GM12878 (cell line): ENCODE measurements around the gene NRSN1. TPM values are rescaled to one million over a fixed set of nuclear protein-coding genes. Genes with fewer than 3 reads are reported as not detected.

Experiments
- ATAC-seq: fragments of 200-7000 bp; cut with Tn5 transposase; 3 replicates; pipeline ENCODE4 v1.9.1; 2020; ENCODE audit warnings: mild to moderate bottlenecking, moderate library complexity
- BruUV-seq: library from RNA; stranded (reverse); fragments of 400-500 nt; replicated peaks from 2 replicates; lab custom pipeline; 2021; lab: Mats Ljungman, UMichigan
- CTCF ChIA-PET: fragments of 300-600 bp; sonication (Branson Sonifier 250); formaldehyde crosslinking; extraction: SDS; loops from one replicate; lab custom pipeline; 2021; ENCODE audit warnings: inconsistent platforms; lab: Yijun Ruan, JAX
- POLR2A ChIA-PET: fragments of 350-600 bp; formaldehyde crosslinking; extraction: SDS; loops from one replicate; lab custom pipeline; 2021; ENCODE audit warnings: inconsistent platforms; lab: Charles Lee
- RAD21 ChIA-PET: fragments of 300-600 bp; sonication (Branson Sonifier 250); formaldehyde crosslinking; loops from one replicate; lab custom pipeline; 2023; ENCODE audit warnings: antibody characterized with exemption; ENCODE audit not compliant: unreplicated experiment; lab: Charles Lee
- SMC1A ChIA-PET: fragments of 300-600 bp; sonication (Branson Sonifier 250); formaldehyde crosslinking; loops from one replicate; lab custom pipeline; 2023; ENCODE audit not compliant: unreplicated experiment, uncharacterized antibody; lab: Charles Lee
- DNase-seq: peaks from one replicate; pipeline ENCODE4 v3.0.0-alpha.2; 2011; ENCODE audit warnings: low read depth, low spot score
- FAIRE-seq: peaks from 3 replicates; lab custom pipeline; 2011; peaks lifted over from hg19 to GRCh38; lab: Jason Lieb, UNC
- H2AFZ ChIP-seq: 2 replicates; pipeline ENCODE4 v1.6.0; 2011; ENCODE audit warnings: low read depth, low read length, control low read depth; ENCODE audit not compliant: control insufficient read depth
- H3K27ac ChIP-seq: 2 replicates; pipeline ENCODE4 v1.5.1; 2011; ENCODE audit warnings: control low read depth; ENCODE audit not compliant: control insufficient read depth, insufficient read depth
- H3K27me3 ChIP-seq, 2 experiments: replicated peaks in 1 of 2; 2 replicates each; pipeline versions ENCODE4 v1.6.0 to v1.6.1; 2011; ENCODE audit warnings: low read length in 1 of 2; ENCODE audit not compliant: control insufficient read depth in 2 of 2, insufficient read depth in 2 of 2
- H3K36me3 ChIP-seq, 2 experiments: 2 replicates each; pipeline ENCODE4 v1.5.1; 2011; ENCODE audit warnings: low read length in 1 of 2; ENCODE audit not compliant: control insufficient read depth in 2 of 2, insufficient read depth in 2 of 2
- H3K4me1 ChIP-seq: 2 replicates; pipeline ENCODE4 v1.6.1; 2011; ENCODE audit warnings: mild to moderate bottlenecking, low read length, moderate library complexity, mixed read lengths; ENCODE audit not compliant: control insufficient read depth, insufficient read depth
- H3K4me2 ChIP-seq: 2 replicates; pipeline ENCODE4 v1.6.0; 2011; ENCODE audit warnings: control low read depth; ENCODE audit not compliant: control insufficient read depth, insufficient read depth
- H3K4me3 ChIP-seq: fragments of 200-600 bp; sonication (generic); 2 replicates; pipeline ENCODE4 v1.5.1; 2016
- H3K79me2 ChIP-seq: 2 replicates; pipeline ENCODE4 v1.6.0; 2011; ENCODE audit warnings: low read length; ENCODE audit not compliant: control insufficient read depth, insufficient read depth
- H3K9ac ChIP-seq: 2 replicates; pipeline ENCODE4 v1.8.0; 2011; ENCODE audit warnings: low read length, control low read depth, mixed read lengths; ENCODE audit not compliant: control insufficient read depth, insufficient read depth
- H3K9me3 ChIP-seq: replicated peaks from 3 replicates; pipeline ENCODE4 v1.5.1; 2011; ENCODE audit warnings: mild to moderate bottlenecking, low read length; ENCODE audit not compliant: control insufficient read depth, insufficient read depth
- H4K20me1 ChIP-seq: 2 replicates; pipeline ENCODE4 v1.6.0; 2011; ENCODE audit not compliant: control insufficient read depth, insufficient read depth
- FOS ChIP-seq: IDR thresholded peaks from 3 replicates; pipeline ENCODE4 v1.6.1; 2011; ENCODE audit warnings: borderline replicate concordance; ENCODE audit not compliant: insufficient read length; ENCODE audit errors: extremely low read depth
- FOXM1 ChIP-seq: IDR thresholded peaks from 2 replicates; pipeline ENCODE4 v1.6.1; 2012; ENCODE audit warnings: low read depth, mild to moderate bottlenecking, inconsistent platforms, low read length, moderate library complexity
- KAT2A ChIP-seq: conservative IDR thresholded peaks from 2 replicates; pipeline ENCODE4 v1.6.1; 2011; ENCODE audit warnings: low read depth, low read length; ENCODE audit not compliant: control insufficient read depth
- STAT1 ChIP-seq: fragments of 450-650 bp; conservative IDR thresholded peaks from 2 replicates; pipeline ENCODE4 v1.6.1; 2014; ENCODE audit warnings: antibody characterized with exemption, mild to moderate bottlenecking
- ZBED1 ChIP-seq: IDR thresholded peaks from 2 replicates; pipeline ENCODE4 v1.6.1; 2016; ENCODE audit warnings: borderline replicate concordance
- WGBS: methylation state at CpG from one replicate; pipeline ENCODE4 v1.1.6; 2016; ENCODE audit warnings: low lambda C conversion rate; ENCODE audit not compliant: insufficient replicate concordance, insufficient coverage; ENCODE audit errors: missing lambda C conversion rate; 5-methylcytosine and 5-hydroxymethylcytosine counted together
- in situ Hi-C: fragments of 300-500 bp; cut with MboI; formaldehyde crosslinking; loops from 9 replicates; pipeline ENCODE4 v1.14.3; 2018; ENCODE audit warnings: mixed read lengths
- intact Hi-C: fragments of 100-400 bp; cut with micrococcal nuclease; formaldehyde crosslinking; loops from one replicate; pipeline ENCODE4 v1.14.2; 2022; ENCODE audit not compliant: unreplicated experiment
- polyA plus RNA-seq, 11 experiments: library from polyadenylated mRNA; depleted of rRNA in 4 of 11; unstranded in 6 of 11; stranded (reverse) in 5 of 11; fragments of >200 nt; fragmentation: Nextera tagmentation in 4 of 11; fragmentation: Illumina TruSeq in 1 of 11; extraction: Ambion mirVana in 4 of 11; extraction: Trizol in 1 of 11; gene quantifications; 1 replicate in 1 of 11; 2 replicates in 10 of 11; pipeline versions ENCODE4 v1.2.1 to v1.2.3, GENCODE V29; 2011 to 2016; ENCODE audit warnings: inconsistent platforms in 2 of 11, missing spikeins in 2 of 11, low read depth in 1 of 11
- total RNA-seq, 4 experiments: library from RNA; depleted of rRNA in 3 of 4; stranded (reverse); fragments of >200 nt in 3 of 4; fragmentation: Illumina TruSeq in 1 of 4; extraction: Trizol in 1 of 4; gene quantifications; 2 replicates each; pipeline versions ENCODE4 v1.2.1 to v1.2.3, GENCODE V29; 2013 to 2021
- TF ChIP-seq, protein P1 (sequence below): IDR thresholded peaks from 2 replicates; pipeline ENCODE4 v1.6.1; 2011; ENCODE audit warnings: low read depth, mild to moderate bottlenecking, low read length, moderate library complexity, borderline replicate concordance; ENCODE audit errors: extremely low read depth

The NRSN1 gene
- total and polyA plus RNA-seq, 10 of the 15 experiments (the other 5 are each of a cell fraction or from before 2014, with no cell fraction given), result not detected

DNA sequence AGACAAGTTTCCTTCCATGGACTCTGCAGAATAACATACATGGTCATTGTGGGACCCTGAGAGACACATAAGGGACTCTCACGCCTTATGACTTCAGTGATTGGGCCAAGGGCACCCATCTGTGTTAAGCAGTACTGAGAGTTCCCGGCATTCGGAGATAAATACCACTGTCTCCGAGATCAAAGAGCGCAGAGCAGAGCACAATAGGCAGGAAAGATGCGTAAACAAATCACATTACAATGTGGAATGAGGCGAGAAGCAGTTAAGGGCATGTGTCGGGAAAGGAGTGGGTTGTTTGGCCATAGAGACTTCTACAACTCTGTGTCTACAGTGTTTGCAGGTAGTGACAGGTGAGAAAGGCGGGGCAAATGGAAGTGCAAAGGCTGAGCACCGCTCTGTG, 57.6 kb downstream of the NRSN1 start (continued):
- TF ChIP-seq, protein P1, sequence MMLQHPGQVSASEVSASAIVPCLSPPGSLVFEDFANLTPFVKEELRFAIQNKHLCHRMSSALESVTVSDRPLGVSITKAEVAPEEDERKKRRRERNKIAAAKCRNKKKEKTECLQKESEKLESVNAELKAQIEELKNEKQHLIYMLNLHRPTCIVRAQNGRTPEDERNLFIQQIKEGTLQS, result no peak
- TF ChIP-seq FOS (no peak), KAT2A (no peak)
- TF ChIP-seq, all 136 proteins: peak for 0

DNA sequence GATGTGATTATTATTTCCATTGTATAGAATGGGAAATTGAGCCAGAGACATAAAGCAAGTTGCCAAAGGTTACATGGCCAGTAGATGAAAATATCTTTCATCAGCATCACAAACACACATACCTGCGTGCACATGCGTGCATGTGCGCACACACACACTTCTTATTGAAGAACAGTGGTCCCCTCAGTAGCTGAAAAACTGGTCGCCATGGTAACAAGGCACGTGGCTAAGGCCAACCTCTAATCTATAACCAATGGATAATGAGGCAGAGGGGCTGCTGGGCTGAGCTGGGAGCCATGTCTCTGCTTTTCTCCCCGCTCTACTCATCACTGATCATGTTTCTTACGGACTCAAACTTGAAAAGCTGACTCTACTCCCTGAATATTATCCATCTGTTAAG, 60.3 kb downstream of the NRSN1 start:
- Histone ChIP-seq H2AFZ (no peak overlapping the region), H3K27me3 (no peaks in the 10 kb centered on the region; a peak in 1 of 4 replicates), H3K9ac (no peak overlapping the region), H3K36me3 (no peaks in the 10 kb centered on the region), H3K27ac (no peak overlapping the region), H3K4me3 (no peak overlapping the region), H3K4me1 (no peaks in the 10 kb centered on the region), H4K20me1 (no peaks in the 10 kb centered on the region), H3K9me3 (no peaks in the 10 kb centered on the region), H3K79me2 (no peaks in the 10 kb centered on the region), H3K4me2 (no peak overlapping the region)
- ATAC-seq (no peak), DNase-seq (no peak), FAIRE-seq (no peak)
- TF ChIP-seq ZBED1 (no peak), STAT1 (no peak)
- intact Hi-C loops, result no loop called here
- 47% methylated on average over 7 of the region's 7 CpGs for WGBS
- ChIA-PET SMC1A (interaction anchor here (1.3 kb wide), 1 partner anchor 11 kb away, joined by 4 read pairs; no protein-coding TSS in a partner anchor), RAD21 (no interaction called here), CTCF (no interaction called here), POLR2A (no interaction called here)
- no TSS peak for BruUV-seq
- in situ Hi-C loops, result no loop called here

DNA sequence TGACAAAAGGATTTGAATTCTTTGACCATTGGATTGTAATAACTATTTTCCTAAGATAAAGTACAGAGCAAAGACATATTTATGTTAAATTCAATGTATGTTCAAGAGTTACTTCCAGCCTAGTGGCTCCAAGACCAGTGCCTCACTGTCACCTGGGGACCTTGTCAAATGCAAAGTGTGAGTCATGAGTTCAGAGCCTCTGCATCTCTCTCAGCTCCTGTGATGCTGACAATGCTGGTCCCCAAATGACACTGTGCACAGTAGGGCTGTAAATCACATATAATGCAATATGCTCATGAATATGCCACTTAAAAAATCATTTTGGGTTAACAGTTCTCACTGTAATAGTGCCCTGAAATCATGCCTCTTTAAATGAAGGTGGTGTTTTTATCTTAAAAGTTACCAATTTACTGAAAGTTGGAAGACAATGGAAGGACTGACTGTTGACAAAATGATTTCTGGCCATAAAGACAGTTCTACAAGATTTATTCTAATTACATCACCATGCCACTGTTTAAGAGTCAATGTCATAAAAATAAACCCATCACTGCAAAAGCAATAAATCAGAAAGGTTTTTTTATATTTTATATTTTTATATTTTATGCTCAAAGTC, 62.1 kb downstream of the NRSN1 start:
- Histone ChIP-seq H3K27ac (no peak overlapping the region), H3K9ac (no peak overlapping the region), H3K4me1 (no peaks in the 10 kb centered on the region), H4K20me1 (no peaks in the 10 kb centered on the region), H3K36me3 (no peaks in the 10 kb centered on the region), H3K9me3 (no peaks in the 10 kb centered on the region), H3K79me2 (no peaks in the 10 kb centered on the region), H3K27me3 (no peaks in the 10 kb centered on the region; a peak in 1 of 4 replicates), H3K4me3 (no peak overlapping the region), H3K4me2 (no peak overlapping the region), H2AFZ (no peak overlapping the region)
- SMC1A ChIA-PET, result no interaction called here
- intact Hi-C loops (no loop called here), in situ Hi-C loops (no loop called here)
- RAD21 ChIA-PET, result no interaction called here
- ATAC-seq (no peak), FAIRE-seq (no peak), DNase-seq (no peak)
- TF ChIP-seq FOXM1, result no peak
- CTCF ChIA-PET, result no interaction called here
- no TSS peak for BruUV-seq
- POLR2A ChIA-PET, result no interaction called here
